Fibroblast of lung (primary cell): ENCODE data around the gene RTN4RL2. TPM values are rescaled to one million over a fixed set of nuclear protein-coding genes. Genes with fewer than 3 reads are reported as not detected.

Source experiments
- DNase-seq, 2 donors: peaks; one replicate each; pipeline versions ENCODE4 v3.0.0 to v3.0.0-alpha.2; 2010; ENCODE audit warnings: low read depth in 2 of 2
- H2AFZ ChIP-seq: 2 replicates; pipeline ENCODE4 v1.5.1; 2012; ENCODE audit warnings: low read length, control low read depth, inconsistent platforms
- H3K27ac ChIP-seq: 2 replicates; pipeline ENCODE4 v1.5.1; 2011; ENCODE audit warnings: low read length, control low read depth; ENCODE audit not compliant: insufficient read depth
- H3K27me3 ChIP-seq: 2 replicates; pipeline ENCODE4 v1.5.1; 2011; ENCODE audit warnings: mild to moderate bottlenecking, low read length; ENCODE audit not compliant: control insufficient read depth, insufficient read depth
- H3K36me3 ChIP-seq: 2 replicates; pipeline ENCODE4 v1.5.1; 2011; ENCODE audit warnings: low read length; ENCODE audit not compliant: control insufficient read depth, insufficient read depth
- H3K4me1 ChIP-seq: 2 replicates; pipeline ENCODE4 v1.5.1; 2011; ENCODE audit warnings: low read length; ENCODE audit not compliant: control insufficient read depth, insufficient read depth; ENCODE audit errors: extremely low read depth
- H3K4me2 ChIP-seq: 2 replicates; pipeline ENCODE4 v1.5.1; 2011; ENCODE audit warnings: low read length, control low read depth; ENCODE audit not compliant: insufficient read depth; ENCODE audit errors: extremely low read depth
- H3K4me3 ChIP-seq, 4 experiments: fragments of 200-600 bp in 1 of 4; sonication (generic) in 1 of 4; replicated peaks in 1 of 4; 2 replicates each; pipeline ENCODE4 v1.5.1; 2011 to 2016; ENCODE audit warnings: low read length in 4 of 4, low read depth in 3 of 4, mild to moderate bottlenecking in 3 of 4, control low read depth in 2 of 4, inconsistent platforms in 1 of 4, mixed read lengths in 1 of 4; ENCODE audit not compliant: insufficient read depth in 1 of 4; ENCODE audit errors: control extremely low read depth in 1 of 4
- H3K79me2 ChIP-seq: 2 replicates; pipeline ENCODE4 v1.5.1; 2012; ENCODE audit warnings: mild to moderate bottlenecking, low read length, inconsistent platforms; ENCODE audit not compliant: control insufficient read depth, insufficient read depth
- H3K9ac ChIP-seq: 2 replicates; pipeline ENCODE4 v1.5.1; 2011; ENCODE audit warnings: mild to moderate bottlenecking, low read length, control low read depth; ENCODE audit not compliant: insufficient read depth
- H3K9me3 ChIP-seq: 2 replicates; pipeline ENCODE4 v1.5.1; 2012; ENCODE audit warnings: low read depth, low read length; ENCODE audit not compliant: control insufficient read depth, insufficient read depth
- H4K20me1 ChIP-seq: 2 replicates; pipeline ENCODE4 v1.5.1; 2011; ENCODE audit warnings: low read length; ENCODE audit not compliant: control insufficient read depth, insufficient read depth; ENCODE audit errors: extremely low read depth
- CTCF ChIP-seq, 2 donors: IDR thresholded peaks in 1 of 2; conservative IDR thresholded peaks in 1 of 2; 1 replicate in 1 of 2; 2 replicates in 1 of 2; pipeline ENCODE4 v1.5.1; 2011 to 2012; ENCODE audit warnings: low read length in 2 of 2, control low read depth in 1 of 2, inconsistent platforms in 1 of 2, low read depth in 1 of 2, mild to moderate bottlenecking in 1 of 2
- EZH2 ChIP-seq: IDR thresholded peaks from 2 replicates; pipeline ENCODE4 v1.5.1; 2012; ENCODE audit warnings: low read length, control low read depth, mild to moderate bottlenecking; ENCODE audit errors: missing control alignments
- polyA plus RNA-seq, 2 donors: library from polyadenylated mRNA; depleted of rRNA in 1 of 2; stranded (reverse) in 1 of 2; unstranded in 1 of 2; fragments of >200 nt; gene quantifications; 2 replicates each; pipeline ENCODE4 v1.2.1, GENCODE V29; 2011 to 2012; ENCODE audit warnings: missing spikeins in 1 of 2
- total RNA-seq: library from RNA; depleted of rRNA; stranded (reverse); fragments of >200 nt; gene quantifications from 2 replicates; pipeline ENCODE4 v1.2.1, GENCODE V29; 2014

RTN4RL2 gene
- total and polyA plus RNA-seq, 2 donors (not counting 1 experiment from before 2014, with no cell fraction given): 0.17 to 0.27 TPM

GRCh38 chr11:57459164-57460021 lies 935 bp upstream of the RTN4RL2 start:
- no peaks in the 10 kb centered on the region for H3K79me2 ChIP-seq
- H3K4me2 ChIP-seq: peak overlapping the region; percentile 97
- peaks cover 14% of the 10 kb centered on the region for H3K27me3 ChIP-seq
- peak overlapping the region; percentile 59 for H2AFZ ChIP-seq
- H4K20me1 ChIP-seq: no peaks in the 10 kb centered on the region
- no peak for DNase-seq
- H3K9ac ChIP-seq: no peak overlapping the region
- no peaks in the 10 kb centered on the region for H3K36me3 ChIP-seq
- no peaks in the 10 kb centered on the region for H3K9me3 ChIP-seq
- no peaks in the 10 kb centered on the region for H3K4me1 ChIP-seq
- TF ChIP-seq EZH2: peak; percentile 98
- TF ChIP-seq CTCF (conservative IDR thresholded peaks at IDR 0.05 in 1 of 2, IDR thresholded peaks at IDR 0.05 in 1 of 2; ENCODE audit: low read depth in 1 of 2, low read length in 2 of 2): no peak
- H3K4me3 ChIP-seq: peak overlapping the region; percentile 34 to 55 (median 50)
- no peak overlapping the region for H3K27ac ChIP-seq

DNA sequence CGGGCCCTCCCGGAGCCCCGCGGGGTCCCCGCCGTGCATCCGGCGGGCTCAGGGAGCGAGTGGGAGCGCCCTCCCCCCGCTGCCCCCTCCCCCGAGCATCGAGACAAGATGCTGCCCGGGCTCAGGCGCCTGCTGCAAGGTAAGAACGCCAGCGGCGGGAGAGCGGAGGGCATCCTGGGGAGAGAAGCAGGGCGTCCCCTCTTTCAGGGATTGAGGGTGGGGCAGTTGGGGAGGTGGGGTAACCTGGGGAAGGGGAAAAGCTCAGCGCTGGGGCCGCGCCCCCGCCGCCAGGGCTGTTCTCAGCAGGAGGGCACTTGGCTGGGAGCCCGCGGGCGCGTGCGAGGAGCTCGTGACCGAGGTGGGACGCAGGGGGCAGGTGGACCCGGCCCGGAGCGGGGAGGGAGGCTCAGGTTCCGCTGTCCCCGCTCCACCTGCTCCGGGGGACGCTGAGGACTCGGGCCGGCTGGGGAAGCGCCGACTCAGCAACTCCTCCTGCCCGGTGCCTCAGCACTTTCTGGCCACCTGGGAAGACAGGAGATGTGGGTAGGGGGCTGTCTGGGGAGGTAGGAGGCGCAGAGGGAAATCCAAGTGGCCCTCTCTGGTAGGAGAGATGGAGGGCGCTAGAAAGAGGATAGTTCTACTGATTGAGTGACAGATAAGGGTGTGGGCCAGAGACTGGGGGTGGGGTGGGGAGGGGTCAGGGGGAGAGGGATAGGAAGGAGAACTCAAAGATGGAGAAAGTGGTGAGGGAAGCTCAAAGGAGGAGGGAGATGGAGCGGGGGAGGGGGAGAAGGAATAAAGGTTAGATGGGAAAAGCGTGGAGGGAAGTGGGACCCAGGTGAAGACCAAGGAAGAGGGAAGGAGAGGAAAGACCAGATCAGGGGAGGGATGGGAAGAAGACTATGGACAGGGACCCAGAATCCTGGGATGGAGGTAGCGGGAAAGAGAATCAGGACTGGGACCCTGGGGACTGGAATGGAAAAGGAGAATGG lies 726 bp downstream of the RTN4RL2 start:
- no peak for TF ChIP-seq CTCF (conservative IDR thresholded peaks at IDR 0.05 in 1 of 2, IDR thresholded peaks at IDR 0.05 in 1 of 2; ENCODE audit: low read depth in 1 of 2, low read length in 2 of 2)
- TF ChIP-seq EZH2: peak; percentile 62

More for the DNA sequence above, 726 bp downstream of the RTN4RL2 start:
- H3K36me3 ChIP-seq: no peaks in the 10 kb centered on the region
- H3K9me3 ChIP-seq: no peaks in the 10 kb centered on the region
- H2AFZ ChIP-seq: no peak overlapping the region
- DNase-seq: no peak
- H3K4me1 ChIP-seq: no peaks in the 10 kb centered on the region
- H3K79me2 ChIP-seq: no peaks in the 10 kb centered on the region
- peak overlapping the region; percentile 5 for H3K4me2 ChIP-seq
- H3K4me3 ChIP-seq: peak overlapping the region in 2 of 4 experiments; percentile 29 to 55
- peaks cover 14% of the 10 kb centered on the region for H3K27me3 ChIP-seq
- H4K20me1 ChIP-seq: no peaks in the 10 kb centered on the region
- no peak overlapping the region for H3K27ac ChIP-seq
- peak overlapping the region; percentile 16 for H3K9ac ChIP-seq
